ENCODE measurements around the gene TTLL11. TPM values are rescaled to one million over a fixed set of nuclear protein-coding genes. Genes with fewer than 3 reads are reported as not detected.
A peak's percentile ranks its signal among the peaks of the same experiment; 100 is the strongest.

The TTLL11 gene
- total RNA-seq, 4 donors from 2014 or later = 12.3 to 20.5 (median 15.3) TPM

- H3K36me3 ChIP-seq = peaks cover 0 to 20% of the 10 kb centered on the region in 2 donors
- H3K27ac ChIP-seq = no peak overlapping the region
- H3K4me3 ChIP-seq = no peak overlapping the region
- no peaks in the 10 kb centered on the region for H3K27me3 ChIP-seq
- intact Hi-C loops (cut with DNase I; ENCODE audit: low total_unique reads) (no loop called here), in situ Hi-C loops (cut with MboI; ENCODE audit: low sequenced_read_pairs in 4 of 4) (no loop called here)
- no peak for DNase-seq
- TF ChIP-seq CTCF (IDR thresholded peaks at IDR 0.05 in 4 of 5, conservative IDR thresholded peaks at IDR 0.05 in 1 of 5) = no peak
- TF ChIP-seq POLR2A (IDR thresholded peaks at IDR 0.05) = no peak
- ATAC-seq = no peak
- H3K4me1 ChIP-seq = no peaks in the 10 kb centered on the region
- no peaks in the 10 kb centered on the region for H3K9me3 ChIP-seq
Measured at GRCh38 chr9:121786998-121787422, 306.1 kb downstream of the TTLL11 start.

- H3K27ac ChIP-seq = no peak overlapping the region
- no peak for DNase-seq
- intact Hi-C loops (cut with DNase I; ENCODE audit: low total_unique reads) = no loop called here
- H3K4me3 ChIP-seq = no peak overlapping the region
- no peaks in the 10 kb centered on the region for H3K4me1 ChIP-seq
- H3K36me3 ChIP-seq = peaks cover 0 to 24% of the 10 kb centered on the region in 2 donors
- no peaks in the 10 kb centered on the region for H3K27me3 ChIP-seq
- TF ChIP-seq CTCF (IDR thresholded peaks at IDR 0.05 in 4 of 5, conservative IDR thresholded peaks at IDR 0.05 in 1 of 5) (no peak), POLR2A (IDR thresholded peaks at IDR 0.05) (no peak)
- no peak for ATAC-seq
- H3K9me3 ChIP-seq = no peaks in the 10 kb centered on the region
- in situ Hi-C loops (cut with MboI; ENCODE audit: low sequenced_read_pairs in 4 of 4) = no loop called here
Measured at GRCh38 chr9:121786543-121786948, 306.6 kb downstream of the TTLL11 start.

- Histone ChIP-seq H3K4me3 (no peak overlapping the region), H3K4me1 (no peaks in the 10 kb centered on the region), H3K27me3 (no peaks in the 10 kb centered on the region), H3K36me3 (peaks cover 0 to 30% of the 10 kb centered on the region in 2 donors), H3K9me3 (no peaks in the 10 kb centered on the region), H3K27ac (no peak overlapping the region)
- intact Hi-C loops (cut with DNase I; ENCODE audit: low total_unique reads) = no loop called here
- ATAC-seq (no peak), DNase-seq (no peak)
- no peak for TF ChIP-seq CTCF (IDR thresholded peaks at IDR 0.05 in 4 of 5, conservative IDR thresholded peaks at IDR 0.05 in 1 of 5)
- no peak for TF ChIP-seq POLR2A (IDR thresholded peaks at IDR 0.05)
- in situ Hi-C loops (cut with MboI; ENCODE audit: low sequenced_read_pairs in 4 of 4) = no loop called here
Measured at GRCh38 chr9:121785673-121786542, 307.2 kb downstream of the TTLL11 start.

- intact Hi-C loops (cut with DNase I; ENCODE audit: low total_unique reads) (no loop called here), in situ Hi-C loops (cut with MboI; ENCODE audit: low sequenced_read_pairs in 4 of 4) (no loop called here)
- Histone ChIP-seq H3K27ac (no peak overlapping the region), H3K4me1 (peaks cover 0 to 4% of the 10 kb centered on the region in 2 donors), H3K36me3 (peaks cover 0 to 30% of the 10 kb centered on the region in 2 donors), H3K27me3 (no peaks in the 10 kb centered on the region), H3K4me3 (no peak overlapping the region), H3K9me3 (no peaks in the 10 kb centered on the region)
- DNase-seq (peak in 1 of 2 donors; percentile 10), ATAC-seq (no peak)
- no peak for TF ChIP-seq CTCF (IDR thresholded peaks at IDR 0.05 in 4 of 5, conservative IDR thresholded peaks at IDR 0.05 in 1 of 5)
- no peak for TF ChIP-seq POLR2A (IDR thresholded peaks at IDR 0.05)
Measured at GRCh38 chr9:121784731-121785411, 308.2 kb downstream of the TTLL11 start.
